Ascending aorta (tissue), 2 donors: ENCODE data around the gene PAM16. TPM values are rescaled to one million over a fixed set of nuclear protein-coding genes. Genes with fewer than 3 reads are reported as not detected.

Experiments
- DNase-seq, 2 donors: peaks; one replicate each; pipeline ENCODE4 v3.0.0-alpha.2; 2019; ENCODE audit warnings: low spot score in 2 of 2
- H3K27ac ChIP-seq, 2 donors: fragments of 200-600 bp; sonication (generic); one replicate each; pipeline ENCODE4 v1.5.1; 2016 to 2017; ENCODE audit warnings: mild to moderate bottlenecking in 1 of 2
- H3K27me3 ChIP-seq: fragments of 200-600 bp; sonication (generic); one replicate; pipeline ENCODE4 v1.5.1; 2017
- H3K36me3 ChIP-seq, 2 donors: fragments of 200-600 bp; sonication (generic); one replicate each; pipeline ENCODE4 v1.5.1; 2016
- H3K4me1 ChIP-seq, 2 donors: fragments of 200-600 bp; sonication (generic); one replicate each; pipeline ENCODE4 v1.5.1; 2016 to 2017; ENCODE audit warnings: mild to moderate bottlenecking in 1 of 2
- H3K4me3 ChIP-seq, 2 donors: fragments of 200-600 bp; sonication (generic); one replicate each; pipeline ENCODE4 v1.5.1; 2016 to 2017; ENCODE audit warnings: mild to moderate bottlenecking in 1 of 2
- H3K9me3 ChIP-seq, 2 donors: fragments of 200-600 bp; sonication (generic); one replicate each; pipeline ENCODE4 v1.5.1; 2016
- intact Hi-C: fragments of 100-400 bp; cut with DNase I; formaldehyde crosslinking; loops from one replicate; pipeline ENCODE4 v1.15.1; 2023
- total RNA-seq: library from RNA; depleted of rRNA; stranded (reverse); fragments of >200 nt; gene quantifications from one replicate; pipeline ENCODE4 v1.1.0, GENCODE V29; 2016
- TF ChIP-seq, protein P1 (sequence below), 3 experiments: fragments of 200-600 bp in 2 of 3; fragments of 450-650 bp in 1 of 3; sonication (generic) in 2 of 3; IDR thresholded peaks; one replicate each; pipeline ENCODE4 v1.5.1; 2016 to 2019; ENCODE audit warnings: antibody characterized with exemption in 3 of 3, mild to moderate bottlenecking in 1 of 3, moderate library complexity in 1 of 3

The PAM16 gene
- total RNA-seq, 1 donor from 2014 or later, result 26.6 TPM

DNA sequence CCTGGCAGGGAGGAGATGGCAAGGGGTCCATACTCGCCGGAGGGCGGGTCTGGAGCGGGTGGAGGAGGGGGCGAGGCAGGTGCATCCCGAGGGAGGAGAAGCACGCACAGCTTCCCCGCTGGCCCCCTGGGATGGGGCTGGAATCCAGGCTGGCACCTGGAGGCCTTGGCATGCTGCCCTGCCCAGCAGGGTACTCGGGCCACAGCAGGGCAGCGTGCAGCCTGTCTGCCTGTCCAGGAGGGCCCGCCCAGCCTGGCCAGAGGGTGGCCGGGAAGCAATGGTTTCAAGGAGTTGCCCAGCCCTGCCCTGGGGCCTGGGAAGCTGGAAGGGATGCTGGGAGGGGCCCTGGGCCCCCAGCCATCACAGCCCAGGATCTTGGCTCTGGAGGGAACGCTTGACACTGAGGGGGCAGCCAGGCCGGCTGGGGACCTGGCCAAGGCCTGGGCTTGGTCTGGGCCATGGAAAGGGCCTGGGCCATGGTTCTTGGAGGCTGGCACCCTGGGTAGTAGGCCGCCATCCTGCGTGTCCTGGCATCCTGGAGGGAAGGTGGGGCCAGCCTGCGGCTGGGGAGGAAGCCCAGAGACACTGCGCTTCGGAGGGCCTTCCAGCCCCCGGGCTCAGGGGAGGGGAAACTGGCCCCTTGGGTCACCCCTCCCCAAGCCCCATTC is 34.1 kb downstream of the PAM16 start:
- intact Hi-C loops, result loop anchor here (5.0 kb wide), 1 partner anchor 45 kb away; the partner anchor contains the start of gene TFAP4
- TF ChIP-seq, protein P1, sequence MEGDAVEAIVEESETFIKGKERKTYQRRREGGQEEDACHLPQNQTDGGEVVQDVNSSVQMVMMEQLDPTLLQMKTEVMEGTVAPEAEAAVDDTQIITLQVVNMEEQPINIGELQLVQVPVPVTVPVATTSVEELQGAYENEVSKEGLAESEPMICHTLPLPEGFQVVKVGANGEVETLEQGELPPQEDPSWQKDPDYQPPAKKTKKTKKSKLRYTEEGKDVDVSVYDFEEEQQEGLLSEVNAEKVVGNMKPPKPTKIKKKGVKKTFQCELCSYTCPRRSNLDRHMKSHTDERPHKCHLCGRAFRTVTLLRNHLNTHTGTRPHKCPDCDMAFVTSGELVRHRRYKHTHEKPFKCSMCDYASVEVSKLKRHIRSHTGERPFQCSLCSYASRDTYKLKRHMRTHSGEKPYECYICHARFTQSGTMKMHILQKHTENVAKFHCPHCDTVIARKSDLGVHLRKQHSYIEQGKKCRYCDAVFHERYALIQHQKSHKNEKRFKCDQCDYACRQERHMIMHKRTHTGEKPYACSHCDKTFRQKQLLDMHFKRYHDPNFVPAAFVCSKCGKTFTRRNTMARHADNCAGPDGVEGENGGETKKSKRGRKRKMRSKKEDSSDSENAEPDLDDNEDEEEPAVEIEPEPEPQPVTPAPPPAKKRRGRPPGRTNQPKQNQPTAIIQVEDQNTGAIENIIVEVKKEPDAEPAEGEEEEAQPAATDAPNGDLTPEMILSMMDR (IDR thresholded peaks at IDR 0.05), result no peak
- H3K27ac ChIP-seq, result peak overlapping the region; percentile 93 to 94
- H3K4me3 ChIP-seq, result peak overlapping the region; percentile 75 to 90
- peaks cover 36 to 49% of the 10 kb centered on the region in 2 donors for H3K4me1 ChIP-seq
- H3K27me3 ChIP-seq, result no peaks in the 10 kb centered on the region
- DNase-seq, result peak in 1 of 2 donors; percentile 89
- H3K9me3 ChIP-seq, result no peaks in the 10 kb centered on the region
- no peaks in the 10 kb centered on the region for H3K36me3 ChIP-seq

DNA sequence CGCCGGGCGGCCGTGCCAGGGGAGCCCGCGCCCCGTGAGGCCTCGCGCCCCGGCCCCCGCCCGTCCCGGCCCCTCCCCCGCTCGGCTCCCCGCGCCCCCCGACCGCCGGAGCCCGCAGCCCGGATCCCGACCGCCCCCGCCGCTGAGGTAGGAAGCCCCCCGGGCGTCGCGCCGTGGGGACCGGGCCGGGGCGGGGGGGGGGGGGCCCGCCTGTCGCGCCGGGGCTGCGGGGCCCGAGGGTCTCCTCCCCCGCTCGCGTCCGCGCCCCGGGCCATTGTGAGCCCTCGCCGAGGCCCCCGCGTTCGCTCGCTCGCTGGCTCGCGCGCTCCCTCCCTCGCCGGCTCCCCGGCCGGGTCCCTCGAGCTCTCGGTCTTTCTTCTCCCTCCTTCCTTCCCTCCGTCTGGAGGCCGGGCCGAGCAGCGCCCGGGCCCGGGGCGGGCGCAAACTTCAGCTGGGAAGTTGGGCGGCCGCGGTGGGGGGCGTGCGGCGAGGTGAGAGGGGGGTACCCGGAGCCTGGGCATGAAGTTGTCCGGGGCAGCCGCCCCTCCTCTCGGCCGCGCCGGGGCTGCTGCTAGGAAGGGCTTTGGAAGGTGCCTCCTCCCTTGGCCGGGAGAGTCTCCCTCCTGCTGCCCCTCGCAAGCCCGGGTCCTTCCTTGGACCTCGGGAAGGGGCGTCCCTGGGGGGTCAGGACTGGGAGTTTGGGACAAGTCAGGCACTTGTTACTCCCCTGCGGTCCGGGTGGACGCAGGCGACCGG is 34.8 kb downstream of the PAM16 start:
- H3K27me3 ChIP-seq, result no peaks in the 10 kb centered on the region
- DNase-seq, result no peak
- H3K4me3 ChIP-seq, result peak overlapping the region; percentile 75 to 90
- TF ChIP-seq, protein P1 (IDR thresholded peaks at IDR 0.05), result no peak
- H3K36me3 ChIP-seq, result no peaks in the 10 kb centered on the region
- intact Hi-C loops, result loop anchor here (5.0 kb wide), 1 partner anchor 44 kb away; the partner anchor contains the start of gene TFAP4
- no peaks in the 10 kb centered on the region for H3K9me3 ChIP-seq
- H3K27ac ChIP-seq, result peak overlapping the region; percentile 93 to 94
- peaks cover 30 to 42% of the 10 kb centered on the region in 2 donors for H3K4me1 ChIP-seq

- Histone ChIP-seq H3K27me3 (no peaks in the 10 kb centered on the region), H3K27ac (peak within 1 kb of the TSS; percentile 94 to 97), H3K9me3 (no peaks in the 10 kb centered on the region), H3K4me3 (peak within 1 kb of the TSS; percentile 75 to 90), H3K36me3 (no peaks in the 10 kb centered on the region), H3K4me1 (peaks cover 22 to 33% of the 10 kb centered on the region in 2 donors)
- TF ChIP-seq, protein P1 (IDR thresholded peaks at IDR 0.05), result no peak
- peak in 1 of 2 donors; percentile 84 for DNase-seq
- intact Hi-C loops, result loop anchor here (1.0 to 5.0 kb wide), 2 partner anchors 8 to 43 kb away; partner anchors contain the start of gene TFAP4
These were observed 35.7 kb downstream of the PAM16 start, which contains the start of gene GLIS2 for GRCh38 chr16:4315186-4316107. Gene GLIS2 (plus strand): TSS chr16:4316067. CDS start chr16:4332281, 16,214 bp downstream.

GRCh38 chr16:4314532-4315185 is 36.5 kb downstream of the PAM16 start:
- H3K36me3 ChIP-seq, result no peaks in the 10 kb centered on the region
- no peaks in the 10 kb centered on the region for H3K27me3 ChIP-seq
- H3K9me3 ChIP-seq, result no peaks in the 10 kb centered on the region
- H3K4me3 ChIP-seq, result peak overlapping the region; percentile 75 to 90
- peaks cover 19 to 28% of the 10 kb centered on the region in 2 donors for H3K4me1 ChIP-seq
- intact Hi-C loops, result loop anchor here (1.0 to 5.0 kb wide), 2 partner anchors 7 to 42 kb away; partner anchors contain the start of gene TFAP4
- no peak for DNase-seq
- H3K27ac ChIP-seq, result peak overlapping the region; percentile 94 to 97
- TF ChIP-seq, protein P1 (IDR thresholded peaks at IDR 0.05), result no peak
